Ishikawa (cell line): ENCODE data around the gene ASTN2.

ENCODE experiments used
- CEBPB ChIP-seq: IDR thresholded peaks from 2 replicates; pipeline ENCODE4 v1.6.1; 2012
- CREB1 ChIP-seq: IDR thresholded peaks from 2 replicates; pipeline ENCODE4 v1.6.1; 2012; ENCODE audit warnings: low read depth
- EGR1 ChIP-seq: IDR thresholded peaks from 2 replicates; pipeline ENCODE4 v1.6.1; 2012
- EP300 ChIP-seq: IDR thresholded peaks from 2 replicates; pipeline ENCODE4 v1.6.1; 2012; ENCODE audit warnings: borderline replicate concordance
- FOXM1 ChIP-seq: IDR thresholded peaks from 2 replicates; pipeline ENCODE4 v1.6.1; 2012; ENCODE audit warnings: low read depth, borderline replicate concordance
- NFIC ChIP-seq: IDR thresholded peaks from 2 replicates; pipeline ENCODE4 v1.6.1; 2012
- RAD21 ChIP-seq: IDR thresholded peaks from 2 replicates; pipeline ENCODE4 v1.6.1; 2012; ENCODE audit warnings: low read depth
- TAF1 ChIP-seq: IDR thresholded peaks from 2 replicates; pipeline ENCODE4 v1.6.1; 2012; ENCODE audit warnings: low read depth, mild to moderate bottlenecking
- TCF12 ChIP-seq: IDR thresholded peaks from 2 replicates; pipeline ENCODE4 v1.6.1; 2012; ENCODE audit warnings: low read depth
- TEAD4 ChIP-seq: IDR thresholded peaks from 2 replicates; pipeline ENCODE4 v1.6.1; 2012
- YY1 ChIP-seq: IDR thresholded peaks from 2 replicates; pipeline ENCODE4 v1.6.1; 2012; ENCODE audit warnings: low read depth
- ZBTB7A ChIP-seq: IDR thresholded peaks from 2 replicates; pipeline ENCODE4 v1.6.1; 2012; ENCODE audit warnings: low read depth
- TF ChIP-seq, protein P1 (sequence below): IDR thresholded peaks from 2 replicates; pipeline ENCODE4 v1.6.1; 2012
- TF ChIP-seq, protein P2 (sequence below): IDR thresholded peaks from 2 replicates; pipeline ENCODE4 v1.6.1; 2012
- TF ChIP-seq, protein P3 (sequence below): IDR thresholded peaks from 2 replicates; pipeline ENCODE4 v1.6.1; 2012; ENCODE audit warnings: low read depth, mild to moderate bottlenecking

ASTN2 gene

DNA sequence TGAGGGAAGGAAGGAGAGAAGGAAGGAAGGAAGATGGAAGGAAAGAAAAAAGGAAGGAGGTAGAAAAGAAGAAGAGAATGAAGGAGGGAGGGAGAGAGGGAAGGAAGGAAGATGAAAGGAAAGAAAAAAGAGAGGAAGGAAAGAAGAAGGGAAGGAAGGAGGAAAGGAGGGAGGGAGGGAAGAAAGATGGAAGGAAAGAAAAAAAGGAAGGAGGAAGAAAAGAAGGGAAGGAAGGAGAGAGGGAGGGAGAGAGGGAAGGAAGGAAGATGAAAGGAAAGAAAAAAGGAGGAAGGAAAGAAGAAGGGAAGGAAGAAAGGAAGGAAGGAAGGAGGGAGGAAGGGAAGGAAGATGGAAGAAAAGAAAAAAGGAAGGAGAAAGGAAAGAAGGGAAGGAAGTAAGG is 912.1 kb downstream of the ASTN2 start:
- TF ChIP-seq FOXM1, result no peak

DNA sequence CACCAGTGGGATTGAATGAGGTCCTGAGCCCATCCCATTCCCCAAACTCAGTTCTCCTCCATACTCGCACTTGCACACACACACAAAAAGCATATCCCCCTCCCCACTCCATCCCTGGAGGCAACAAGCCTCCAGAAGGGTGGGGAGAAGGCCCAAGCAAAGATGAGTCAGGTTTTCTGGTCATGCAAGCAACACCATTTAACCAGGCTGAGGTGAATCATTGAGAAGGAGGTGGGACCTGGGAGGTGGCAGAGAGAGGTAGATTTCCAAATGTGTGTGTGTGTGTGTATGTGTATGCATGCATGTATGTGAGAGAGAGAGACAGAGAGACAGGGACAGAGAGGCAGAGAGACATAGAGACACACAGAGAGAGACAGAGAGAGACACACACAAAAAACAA is 913.0 kb downstream of the ASTN2 start:
- TF ChIP-seq ZBTB7A, result no peak
- TF ChIP-seq FOXM1, result no peak
- TF ChIP-seq CEBPB, result no peak
- TF ChIP-seq, protein P1, sequence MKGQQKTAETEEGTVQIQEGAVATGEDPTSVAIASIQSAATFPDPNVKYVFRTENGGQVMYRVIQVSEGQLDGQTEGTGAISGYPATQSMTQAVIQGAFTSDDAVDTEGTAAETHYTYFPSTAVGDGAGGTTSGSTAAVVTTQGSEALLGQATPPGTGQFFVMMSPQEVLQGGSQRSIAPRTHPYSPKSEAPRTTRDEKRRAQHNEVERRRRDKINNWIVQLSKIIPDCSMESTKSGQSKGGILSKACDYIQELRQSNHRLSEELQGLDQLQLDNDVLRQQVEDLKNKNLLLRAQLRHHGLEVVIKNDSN, result no peak
- TF ChIP-seq EGR1, result no peak
- TF ChIP-seq, protein P2, sequence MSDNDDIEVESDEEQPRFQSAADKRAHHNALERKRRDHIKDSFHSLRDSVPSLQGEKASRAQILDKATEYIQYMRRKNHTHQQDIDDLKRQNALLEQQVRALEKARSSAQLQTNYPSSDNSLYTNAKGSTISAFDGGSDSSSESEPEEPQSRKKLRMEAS, result no peak
- no peak for TF ChIP-seq TEAD4
- TF ChIP-seq NFIC, result no peak
- TF ChIP-seq TCF12, result no peak
- TF ChIP-seq RAD21, result no peak
- TF ChIP-seq, protein P3, sequence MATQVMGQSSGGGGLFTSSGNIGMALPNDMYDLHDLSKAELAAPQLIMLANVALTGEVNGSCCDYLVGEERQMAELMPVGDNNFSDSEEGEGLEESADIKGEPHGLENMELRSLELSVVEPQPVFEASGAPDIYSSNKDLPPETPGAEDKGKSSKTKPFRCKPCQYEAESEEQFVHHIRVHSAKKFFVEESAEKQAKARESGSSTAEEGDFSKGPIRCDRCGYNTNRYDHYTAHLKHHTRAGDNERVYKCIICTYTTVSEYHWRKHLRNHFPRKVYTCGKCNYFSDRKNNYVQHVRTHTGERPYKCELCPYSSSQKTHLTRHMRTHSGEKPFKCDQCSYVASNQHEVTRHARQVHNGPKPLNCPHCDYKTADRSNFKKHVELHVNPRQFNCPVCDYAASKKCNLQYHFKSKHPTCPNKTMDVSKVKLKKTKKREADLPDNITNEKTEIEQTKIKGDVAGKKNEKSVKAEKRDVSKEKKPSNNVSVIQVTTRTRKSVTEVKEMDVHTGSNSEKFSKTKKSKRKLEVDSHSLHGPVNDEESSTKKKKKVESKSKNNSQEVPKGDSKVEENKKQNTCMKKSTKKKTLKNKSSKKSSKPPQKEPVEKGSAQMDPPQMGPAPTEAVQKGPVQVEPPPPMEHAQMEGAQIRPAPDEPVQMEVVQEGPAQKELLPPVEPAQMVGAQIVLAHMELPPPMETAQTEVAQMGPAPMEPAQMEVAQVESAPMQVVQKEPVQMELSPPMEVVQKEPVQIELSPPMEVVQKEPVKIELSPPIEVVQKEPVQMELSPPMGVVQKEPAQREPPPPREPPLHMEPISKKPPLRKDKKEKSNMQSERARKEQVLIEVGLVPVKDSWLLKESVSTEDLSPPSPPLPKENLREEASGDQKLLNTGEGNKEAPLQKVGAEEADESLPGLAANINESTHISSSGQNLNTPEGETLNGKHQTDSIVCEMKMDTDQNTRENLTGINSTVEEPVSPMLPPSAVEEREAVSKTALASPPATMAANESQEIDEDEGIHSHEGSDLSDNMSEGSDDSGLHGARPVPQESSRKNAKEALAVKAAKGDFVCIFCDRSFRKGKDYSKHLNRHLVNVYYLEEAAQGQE, result no peak
- no peak for TF ChIP-seq EP300
- TF ChIP-seq CREB1, result no peak
- TF ChIP-seq TAF1, result no peak
- no peak for TF ChIP-seq YY1

DNA sequence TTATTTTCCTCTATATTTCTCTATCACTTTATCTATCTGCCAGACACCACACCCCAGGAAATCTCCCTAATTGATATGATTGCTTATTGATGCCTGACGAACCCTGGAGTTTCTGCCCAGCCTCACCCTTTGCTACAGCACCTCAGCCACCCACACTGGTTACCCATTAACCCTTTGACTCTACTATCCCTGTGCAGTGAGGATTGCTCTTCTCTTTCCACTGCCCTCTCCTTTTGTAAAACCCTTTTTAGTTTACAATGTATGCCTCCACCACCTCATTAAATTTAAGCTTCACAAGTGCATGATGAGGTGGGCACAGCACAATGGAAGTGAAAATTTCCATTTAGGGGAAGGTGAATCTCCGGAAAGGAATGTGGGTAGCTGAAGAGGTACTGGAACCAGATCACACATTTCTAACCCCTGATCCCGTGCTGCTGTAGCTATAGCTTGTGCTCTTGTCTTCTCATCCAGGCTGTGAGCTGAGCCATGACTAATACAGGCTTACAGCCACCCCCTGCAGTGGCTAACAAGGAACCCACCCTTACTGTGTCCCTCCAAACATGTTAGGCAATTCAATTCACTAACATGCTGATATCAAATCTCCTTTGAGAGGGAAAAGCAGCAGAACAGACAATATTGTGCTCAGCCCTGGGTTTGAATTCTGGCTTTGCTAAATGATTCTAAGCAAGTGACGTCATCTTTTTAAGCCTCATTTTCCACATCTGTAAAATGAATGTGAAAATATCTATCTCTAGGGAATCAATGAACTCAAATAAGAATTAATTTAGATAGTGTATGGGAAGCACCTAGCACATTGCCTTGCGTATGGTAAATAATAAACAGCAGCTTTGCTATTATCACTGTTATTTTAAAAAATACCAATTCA is 914.6 kb downstream of the ASTN2 start:
- TF ChIP-seq CREB1, result no peak
- TF ChIP-seq, protein P3, result no peak
- TF ChIP-seq, protein P2, result no peak
- no peak for TF ChIP-seq FOXM1
- TF ChIP-seq NFIC, result no peak

DNA sequence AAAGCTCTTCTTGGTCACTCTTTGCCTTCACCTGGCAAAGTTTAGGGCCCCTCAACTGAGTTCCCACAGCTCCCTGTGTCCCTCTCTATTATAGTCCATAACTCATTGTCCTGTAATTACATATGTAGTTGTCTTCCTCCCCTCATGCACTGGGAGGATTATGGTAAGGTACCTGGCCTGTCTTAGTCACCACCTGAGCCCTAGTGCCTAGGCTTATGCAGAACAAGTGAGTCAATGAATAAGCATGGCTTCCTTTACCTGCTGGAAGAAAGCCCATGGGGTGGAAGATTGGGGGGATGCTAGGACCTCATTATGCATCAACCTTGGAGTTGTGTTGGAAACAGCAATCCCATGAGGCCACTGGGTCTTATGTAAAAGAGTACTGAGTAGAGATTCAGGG is 915.4 kb downstream of the ASTN2 start:
- TF ChIP-seq FOXM1, result no peak
- TF ChIP-seq NFIC, result no peak
- no peak for TF ChIP-seq EGR1
- TF ChIP-seq, protein P2, result no peak
- no peak for TF ChIP-seq EP300
- no peak for TF ChIP-seq CREB1
- TF ChIP-seq, protein P1, result no peak
- TF ChIP-seq TCF12, result no peak
- TF ChIP-seq YY1, result no peak
- TF ChIP-seq TAF1, result no peak
- TF ChIP-seq, protein P3, result no peak
- TF ChIP-seq TEAD4, result no peak
